AG04450 (cell line): ENCODE data around the gene ZNF324. TPM values are rescaled to one million over a fixed set of nuclear protein-coding genes. Genes with fewer than 3 reads are reported as not detected.
A peak's percentile ranks its signal among the peaks of the same experiment; 100 is the strongest.

Experiments used
- CTCF ChIA-PET: fragments of 300-600, 350-600 bp; formaldehyde crosslinking; extraction: SDS; loops from one replicate; lab custom pipeline; 2022; ENCODE audit warnings: antibody characterized with exemption, inconsistent platforms; lab: Charles Lee
- POLR2A ChIA-PET: fragments of 350-600 bp; formaldehyde crosslinking; extraction: SDS; loops from one replicate; lab custom pipeline; 2021; ENCODE audit warnings: antibody characterized with exemption, inconsistent platforms; lab: Yijun Ruan, JAX
- DNase-seq: peaks from one replicate; pipeline ENCODE4 v3.0.0-alpha.2; 2011; ENCODE audit warnings: low read depth, low spot score
- H3K27ac ChIP-seq: one replicate; pipeline ENCODE4 v1.5.1; 2012; ENCODE audit warnings: low read depth, low read length, control low read depth
- H3K27me3 ChIP-seq: one replicate; pipeline ENCODE4 v1.6.0; 2012; ENCODE audit warnings: low read length; ENCODE audit not compliant: control insufficient read depth, insufficient read depth
- H3K4me3 ChIP-seq: 2 replicates; pipeline ENCODE4 v1.5.1; 2011; ENCODE audit warnings: mild to moderate bottlenecking, low read depth, low read length, control low read depth
- H3K9me3 ChIP-seq: 2 replicates; pipeline ENCODE4 v1.5.1; 2012; ENCODE audit warnings: low read length; ENCODE audit not compliant: control insufficient read depth, insufficient read depth
- CTCF ChIP-seq: IDR thresholded peaks from 2 replicates; pipeline ENCODE4 v1.5.1; 2011; ENCODE audit warnings: low read depth, low read length, control low read depth, inconsistent platforms
- polyA plus RNA-seq: library from polyadenylated mRNA; depleted of rRNA; stranded (reverse); fragments of >200 nt; gene quantifications from 2 replicates; pipeline ENCODE4 v1.2.3, GENCODE V29; 2011

Gene ZNF324
- polyA plus RNA-seq, 1 experiment, result 4.4 TPM

GRCh38 chr19:58519087-58519354 is 52.1 kb downstream of the ZNF324 start:
- DNase-seq, result no peak
- POLR2A ChIA-PET, result interaction anchor here (0.7 to 3.9 kb wide), 10 partner anchors 19 to 214 kb away, joined by 3 to 54 read pairs (median 7); partner anchors contain the start of genes CHMP2A, ERVK3-1, TRIM28 and UBE2M
- peak overlapping the region; percentile 89 for H3K4me3 ChIP-seq
- peak overlapping the region; percentile 93 for H3K27ac ChIP-seq
- no peaks in the 10 kb centered on the region for H3K27me3 ChIP-seq
- H3K9me3 ChIP-seq, result no peaks in the 10 kb centered on the region; the same call in 1 of the 2 replicates
- CTCF ChIA-PET, result interaction anchor here (0.7 to 4.1 kb wide), 16 partner anchors 10 to 155 kb away, joined by 3 to 22 read pairs (median 6); partner anchors contain the start of genes CHMP2A, TRIM28 and UBE2M
- TF ChIP-seq CTCF, result peak; percentile 85

GRCh38 chr19:58519355-58520256 is 52.7 kb downstream of the ZNF324 start, which contains the start of gene ZBTB45:
Gene ZBTB45, minus strand, starts transcription at chr19:58519810. Its CDS starts 2,137 bp downstream, at chr19:58517673.
- Histone ChIP-seq H3K4me3 (peak within 1 kb of the TSS; percentile 89), H3K9me3 (no peaks in the 10 kb centered on the region; the same call in 1 of the 2 replicates), H3K27ac (peak within 1 kb of the TSS; percentile 93), H3K27me3 (no peaks in the 10 kb centered on the region)
- peak; percentile 92 for DNase-seq
- TF ChIP-seq CTCF, result peak; percentile 69
- ChIA-PET POLR2A (interaction anchor here (0.8 to 3.9 kb wide), 20 partner anchors 14 to 241 kb away, joined by 3 to 54 read pairs (median 4); partner anchors contain the start of genes CHMP2A, TRIM28, UBE2M and ZNF324B), CTCF (interaction anchor here (0.7 to 4.1 kb wide), 21 partner anchors 9 to 155 kb away, joined by 3 to 22 read pairs (median 5); partner anchors contain the start of genes CHMP2A, TRIM28 and UBE2M)

GRCh38 chr19:58520257-58520599 is 53.3 kb downstream of the ZNF324 start:
- peak overlapping the region; percentile 89 for H3K4me3 ChIP-seq
- ChIA-PET CTCF (interaction anchor here (0.9 to 4.1 kb wide), 14 partner anchors 9 to 118 kb away, joined by 3 to 22 read pairs (median 4); partner anchors contain the start of genes CHMP2A, TRIM28 and UBE2M), POLR2A (interaction anchor here (0.8 to 3.9 kb wide), 18 partner anchors 13 to 242 kb away, joined by 3 to 54 read pairs (median 4); partner anchors contain the start of genes CHMP2A, TRIM28, UBE2M and ZNF324B)
- H3K9me3 ChIP-seq, result no peaks in the 10 kb centered on the region; the same call in 1 of the 2 replicates
- H3K27ac ChIP-seq, result peak overlapping the region; percentile 93
- TF ChIP-seq CTCF, result no peak
- no peak for DNase-seq
- no peaks in the 10 kb centered on the region for H3K27me3 ChIP-seq

GRCh38 chr19:58521651-58522050 is 54.8 kb downstream of the ZNF324 start:
- no peaks in the 10 kb centered on the region; the same call in 1 of the 2 replicates for H3K9me3 ChIP-seq
- no peaks in the 10 kb centered on the region for H3K27me3 ChIP-seq
- TF ChIP-seq CTCF, result no peak
- CTCF ChIA-PET, result interaction anchor here (2.8 to 4.1 kb wide), 2 partner anchors 13 to 59 kb away, joined by 13 to 22 read pairs; no protein-coding TSS in a partner anchor
- DNase-seq, result no peak
- no peak overlapping the region for H3K27ac ChIP-seq
- no peak overlapping the region for H3K4me3 ChIP-seq
- POLR2A ChIA-PET, result interaction anchor here (0.6 kb wide), 1 partner anchor 28 kb away, joined by 4 read pairs; no protein-coding TSS in a partner anchor
